Measurements from ENCODE around the gene HM13. TPM values are rescaled to one million over a fixed set of nuclear protein-coding genes. Genes with fewer than 3 reads are reported as not detected.

HM13 gene
- total and polyA plus RNA-seq, 9 of the 15 experiments (the other 6 are each of a cell fraction or from before 2014, with no cell fraction given) = 7.7 to 136 (median 74.5) TPM

DNA sequence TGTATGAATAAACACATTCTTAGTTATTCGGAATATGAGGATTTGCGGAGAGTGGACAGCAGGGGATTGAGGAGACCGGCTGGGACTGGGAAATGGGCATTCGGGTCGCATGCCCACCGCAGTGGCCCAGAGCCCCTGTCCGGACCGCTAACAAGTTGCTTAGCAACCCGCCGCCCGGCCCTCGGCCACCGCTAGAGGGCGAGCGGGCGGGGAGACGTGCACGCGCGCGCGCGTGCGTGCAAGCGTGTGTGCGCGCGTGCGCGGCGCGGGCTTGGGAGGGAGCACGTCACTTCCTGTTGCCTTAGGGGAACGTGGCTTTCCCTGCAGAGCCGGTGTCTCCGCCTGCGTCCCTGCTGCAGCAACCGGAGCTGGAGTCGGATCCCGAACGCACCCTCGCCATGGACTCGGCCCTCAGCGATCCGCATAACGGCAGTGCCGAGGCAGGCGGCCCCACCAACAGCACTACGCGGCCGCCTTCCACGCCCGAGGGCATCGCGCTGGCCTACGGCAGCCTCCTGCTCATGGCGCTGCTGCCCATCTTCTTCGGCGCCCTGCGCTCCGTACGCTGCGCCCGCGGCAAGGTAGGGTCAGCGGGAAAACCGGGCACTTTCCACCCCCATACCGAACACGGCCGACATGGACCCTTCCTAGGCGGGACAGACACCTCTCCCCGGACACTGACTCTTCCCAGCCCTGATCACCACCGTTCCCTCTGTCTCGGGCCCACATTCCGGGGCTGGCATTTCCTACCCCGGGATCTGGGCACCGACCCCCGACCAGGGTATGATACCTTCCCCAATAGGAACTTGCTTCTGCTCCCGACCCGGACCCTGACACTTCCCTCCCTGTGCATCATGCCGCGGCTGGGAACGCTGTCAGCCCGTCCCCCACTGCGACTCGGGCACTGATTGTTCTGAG lies at the start of gene HM13 (continued):
- TF ChIP-seq, protein P1, sequence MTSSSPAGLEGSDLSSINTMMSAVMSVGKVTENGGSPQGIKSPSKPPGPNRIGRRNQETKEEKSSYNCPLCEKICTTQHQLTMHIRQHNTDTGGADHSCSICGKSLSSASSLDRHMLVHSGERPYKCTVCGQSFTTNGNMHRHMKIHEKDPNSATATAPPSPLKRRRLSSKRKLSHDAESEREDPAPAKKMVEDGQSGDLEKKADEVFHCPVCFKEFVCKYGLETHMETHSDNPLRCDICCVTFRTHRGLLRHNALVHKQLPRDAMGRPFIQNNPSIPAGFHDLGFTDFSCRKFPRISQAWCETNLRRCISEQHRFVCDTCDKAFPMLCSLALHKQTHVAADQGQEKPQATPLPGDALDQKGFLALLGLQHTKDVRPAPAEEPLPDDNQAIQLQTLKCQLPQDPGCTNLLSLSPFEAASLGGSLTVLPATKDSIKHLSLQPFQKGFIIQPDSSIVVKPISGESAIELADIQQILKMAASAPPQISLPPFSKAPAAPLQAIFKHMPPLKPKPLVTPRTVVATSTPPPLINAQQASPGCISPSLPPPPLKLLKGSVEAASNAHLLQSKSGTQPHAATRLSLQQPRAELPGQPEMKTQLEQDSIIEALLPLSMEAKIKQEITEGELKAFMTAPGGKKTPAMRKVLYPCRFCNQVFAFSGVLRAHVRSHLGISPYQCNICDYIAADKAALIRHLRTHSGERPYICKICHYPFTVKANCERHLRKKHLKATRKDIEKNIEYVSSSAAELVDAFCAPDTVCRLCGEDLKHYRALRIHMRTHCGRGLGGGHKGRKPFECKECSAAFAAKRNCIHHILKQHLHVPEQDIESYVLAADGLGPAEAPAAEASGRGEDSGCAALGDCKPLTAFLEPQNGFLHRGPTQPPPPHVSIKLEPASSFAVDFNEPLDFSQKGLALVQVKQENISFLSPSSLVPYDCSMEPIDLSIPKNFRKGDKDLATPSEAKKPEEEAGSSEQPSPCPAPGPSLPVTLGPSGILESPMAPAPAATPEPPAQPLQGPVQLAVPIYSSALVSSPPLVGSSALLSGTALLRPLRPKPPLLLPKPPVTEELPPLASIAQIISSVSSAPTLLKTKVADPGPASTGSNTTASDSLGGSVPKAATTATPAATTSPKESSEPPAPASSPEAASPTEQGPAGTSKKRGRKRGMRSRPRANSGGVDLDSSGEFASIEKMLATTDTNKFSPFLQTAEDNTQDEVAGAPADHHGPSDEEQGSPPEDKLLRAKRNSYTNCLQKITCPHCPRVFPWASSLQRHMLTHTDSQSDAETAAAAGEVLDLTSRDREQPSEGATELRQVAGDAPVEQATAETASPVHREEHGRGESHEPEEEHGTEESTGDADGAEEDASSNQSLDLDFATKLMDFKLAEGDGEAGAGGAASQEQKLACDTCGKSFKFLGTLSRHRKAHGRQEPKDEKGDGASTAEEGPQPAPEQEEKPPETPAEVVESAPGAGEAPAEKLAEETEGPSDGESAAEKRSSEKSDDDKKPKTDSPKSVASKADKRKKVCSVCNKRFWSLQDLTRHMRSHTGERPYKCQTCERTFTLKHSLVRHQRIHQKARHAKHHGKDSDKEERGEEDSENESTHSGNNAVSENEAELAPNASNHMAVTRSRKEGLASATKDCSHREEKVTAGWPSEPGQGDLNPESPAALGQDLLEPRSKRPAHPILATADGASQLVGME (CRISPR knock-in tag; IDR thresholded peaks at IDR 0.05) = peak; percentile 63; the same call in 1 of the 2 replicates
- peak in 2 of 3 experiments; percentile 76 to 79 for TF ChIP-seq YY1 (IDR thresholded peaks at IDR 0.05; ENCODE audit: borderline replicate concordance in 1 of 3, control insufficient read depth in 1 of 3, extremely low read depth in 1 of 3, insufficient read depth in 3 of 3, insufficient read length in 1 of 3, insufficient replicate concordance in 2 of 3, low read depth in 1 of 3, low read length in 2 of 3)
- no peak for TF ChIP-seq ZFPM2 (CRISPR knock-in tag; IDR thresholded peaks at IDR 0.05)
- TF ChIP-seq, protein P2, sequence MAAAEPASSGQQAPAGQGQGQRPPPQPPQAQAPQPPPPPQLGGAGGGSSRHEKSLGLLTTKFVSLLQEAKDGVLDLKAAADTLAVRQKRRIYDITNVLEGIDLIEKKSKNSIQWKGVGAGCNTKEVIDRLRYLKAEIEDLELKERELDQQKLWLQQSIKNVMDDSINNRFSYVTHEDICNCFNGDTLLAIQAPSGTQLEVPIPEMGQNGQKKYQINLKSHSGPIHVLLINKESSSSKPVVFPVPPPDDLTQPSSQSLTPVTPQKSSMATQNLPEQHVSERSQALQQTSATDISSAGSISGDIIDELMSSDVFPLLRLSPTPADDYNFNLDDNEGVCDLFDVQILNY (CRISPR knock-in tag; IDR thresholded peaks at IDR 0.05) = 0 out of 2 replicates have a peak, but pooled peaks have one; percentile 67
- peak; percentile 98 for TF ChIP-seq ZNF766 (CRISPR knock-in tag; conservative IDR thresholded peaks at IDR 0.05)
- TF ChIP-seq SIRT6 (IDR thresholded peaks at IDR 0.05; ENCODE audit: low read depth, low read length) = no peak
- no peak for TF ChIP-seq ZNF24 (IDR thresholded peaks at IDR 0.05)
- TF ChIP-seq PML (IDR thresholded peaks at IDR 0.05; ENCODE audit: low read length) = peak; percentile 62; the same call in 1 of the 2 replicates
- TF ChIP-seq, protein P3, sequence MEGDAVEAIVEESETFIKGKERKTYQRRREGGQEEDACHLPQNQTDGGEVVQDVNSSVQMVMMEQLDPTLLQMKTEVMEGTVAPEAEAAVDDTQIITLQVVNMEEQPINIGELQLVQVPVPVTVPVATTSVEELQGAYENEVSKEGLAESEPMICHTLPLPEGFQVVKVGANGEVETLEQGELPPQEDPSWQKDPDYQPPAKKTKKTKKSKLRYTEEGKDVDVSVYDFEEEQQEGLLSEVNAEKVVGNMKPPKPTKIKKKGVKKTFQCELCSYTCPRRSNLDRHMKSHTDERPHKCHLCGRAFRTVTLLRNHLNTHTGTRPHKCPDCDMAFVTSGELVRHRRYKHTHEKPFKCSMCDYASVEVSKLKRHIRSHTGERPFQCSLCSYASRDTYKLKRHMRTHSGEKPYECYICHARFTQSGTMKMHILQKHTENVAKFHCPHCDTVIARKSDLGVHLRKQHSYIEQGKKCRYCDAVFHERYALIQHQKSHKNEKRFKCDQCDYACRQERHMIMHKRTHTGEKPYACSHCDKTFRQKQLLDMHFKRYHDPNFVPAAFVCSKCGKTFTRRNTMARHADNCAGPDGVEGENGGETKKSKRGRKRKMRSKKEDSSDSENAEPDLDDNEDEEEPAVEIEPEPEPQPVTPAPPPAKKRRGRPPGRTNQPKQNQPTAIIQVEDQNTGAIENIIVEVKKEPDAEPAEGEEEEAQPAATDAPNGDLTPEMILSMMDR (IDR thresholded peaks at IDR 0.05 in 2 of 3, conservative IDR thresholded peaks at IDR 0.05 in 1 of 3; ENCODE audit: insufficient read depth in 2 of 3, low read depth in 1 of 3, low read length in 3 of 3) = peak; percentile 90 to 96 (median 95)
- TF ChIP-seq NRF1 (conservative IDR thresholded peaks at IDR 0.05 in 1 of 2, IDR thresholded peaks at IDR 0.05 in 1 of 2) = peak; percentile 94 to 95
- peak; percentile 55; the same call in 1 of the 2 replicates for TF ChIP-seq CEBPG (CRISPR knock-in tag; IDR thresholded peaks at IDR 0.05)
- no peak for TF ChIP-seq CEBPG (tag; conservative IDR thresholded peaks at IDR 0.05 in 1 of 2, IDR thresholded peaks at IDR 0.05 in 1 of 2)
